Esophagus squamous epithelium (tissue), 5 donors: Measurements from ENCODE around the gene TEX101. TPM values are rescaled to one million over a fixed set of nuclear protein-coding genes. Genes with fewer than 3 reads are reported as not detected.
"Not testable (repeated sequence)": the region's sequence is repeated elsewhere in the genome, so short reads cannot be mapped to it uniquely, and the experiment has no call there.

Experiments used
- DNase-seq: peaks from one replicate; lab custom pipeline; 2025; lab: John Stamatoyannopoulos, UW
- H3K27ac ChIP-seq, 4 donors: fragments of 200-600 bp; sonication (generic); one replicate each; pipeline ENCODE4 v1.5.1; 2016 to 2019; ENCODE audit warnings: mild to moderate bottlenecking in 1 of 4
- H3K27me3 ChIP-seq, 4 donors: fragments of 200-600 bp; sonication (generic); 1 replicate in 3 of 4; 2 replicates in 1 of 4; pipeline versions ENCODE4 v1.5.1 to v1.6.0; 2017 to 2021; ENCODE audit warnings: antibody characterized with exemption in 1 of 4
- H3K36me3 ChIP-seq, 3 donors: fragments of 200-600 bp; sonication (generic); one replicate each; pipeline ENCODE4 v1.5.1; 2016 to 2019
- H3K4me1 ChIP-seq, 3 donors: fragments of 200-600 bp; sonication (generic); one replicate each; pipeline ENCODE4 v1.5.1; 2017 to 2019
- H3K4me3 ChIP-seq, 4 donors: fragments of 200-600 bp; sonication (generic); 1 replicate in 3 of 4; 2 replicates in 1 of 4; pipeline ENCODE4 v1.5.1; 2016 to 2019; ENCODE audit warnings: mild to moderate bottlenecking in 2 of 4, moderate library complexity in 1 of 4
- H3K9me3 ChIP-seq, 3 donors: fragments of 200-600 bp; sonication (generic); one replicate each; pipeline ENCODE4 v1.5.1; 2016 to 2019
- CTCF ChIP-seq, 6 experiments: fragments of 450-650 bp in 4 of 6; fragments of 200-600 bp in 2 of 6; sonication (generic) in 2 of 6; IDR thresholded peaks; one replicate each; pipeline ENCODE4 v1.5.1; 2016 to 2019; ENCODE audit warnings: antibody characterized with exemption in 6 of 6, mild to moderate bottlenecking in 4 of 6, moderate library complexity in 4 of 6
- POLR2A ChIP-seq, 4 donors: fragments of 450-650 bp; IDR thresholded peaks; one replicate each; pipeline ENCODE4 v1.6.1; 2017; ENCODE audit warnings: antibody characterized with exemption in 4 of 4, mild to moderate bottlenecking in 4 of 4, moderate library complexity in 3 of 4
- WGBS, 2 donors: methylation state at CpG; one replicate each; pipeline ENCODE4 v1.1.5; 2018; 5-methylcytosine and 5-hydroxymethylcytosine counted together
- intact Hi-C: fragments of 100-400 bp; cut with DNase I; formaldehyde crosslinking; loops from one replicate; pipeline ENCODE4 v1.15.0; 2022
- total RNA-seq, 4 donors: library from RNA; depleted of rRNA; stranded (reverse); fragments of >200 nt; gene quantifications; one replicate each; pipeline ENCODE4 v1.1.0, GENCODE V29; 2016
- donor health status: DM: yes; HTN: yes; CAD: no.

The TEX101 gene
- total RNA-seq, 4 donors from 2014 or later, result 0.53 to 3.4 TPM; not detected in 2

GRCh38 chr19:43433358-43433673 is 18.6 kb downstream of the TEX101 start:
- no peak for DNase-seq
- Histone ChIP-seq H3K9me3 (no peaks in the 10 kb centered on the region), H3K36me3 (no peaks in the 10 kb centered on the region), H3K27ac (no peak overlapping the region), H3K27me3 (no peaks in the 10 kb centered on the region), H3K4me1 (peaks cover 4 to 23% (median 16%) of the 10 kb centered on the region in 3 donors), H3K4me3 (no peak overlapping the region)
- 72 to 86% methylated on average over 2 of the region's 2 CpGs for WGBS, 2 donors
- intact Hi-C loops, result no loop called here
- no peak for TF ChIP-seq CTCF (IDR thresholded peaks at IDR 0.05)
- no peak for TF ChIP-seq POLR2A (IDR thresholded peaks at IDR 0.05)

GRCh38 chr19:43433689-43434088 is 19.0 kb downstream of the TEX101 start:
- no peak overlapping the region for H3K27ac ChIP-seq
- H3K4me3 ChIP-seq, result no peak overlapping the region
- 77 to 95% methylated on average over 4 to 5 of the region's 6 CpGs for WGBS, 2 donors
- H3K27me3 ChIP-seq, result no peaks in the 10 kb centered on the region
- H3K36me3 ChIP-seq, result no peaks in the 10 kb centered on the region
- no peak for DNase-seq
- no peaks in the 10 kb centered on the region for H3K9me3 ChIP-seq
- TF ChIP-seq CTCF (IDR thresholded peaks at IDR 0.05) (no peak), POLR2A (IDR thresholded peaks at IDR 0.05) (no peak)
- peaks cover 7 to 27% (median 19%) of the 10 kb centered on the region in 3 donors for H3K4me1 ChIP-seq
- intact Hi-C loops, result no loop called here

- Histone ChIP-seq H3K36me3 (no peaks in the 10 kb centered on the region), H3K9me3 (no peaks in the 10 kb centered on the region), H3K27ac (no peak overlapping the region), H3K4me1 (peaks cover 6 to 30% (median 16%) of the 10 kb centered on the region in 3 donors), H3K27me3 (no peaks in the 10 kb centered on the region), H3K4me3 (no peak overlapping the region)
- 72 to 78% methylated on average over 3 of the region's 3 CpGs for WGBS, 2 donors
- DNase-seq, result no peak
- intact Hi-C loops, result no loop called here
- TF ChIP-seq CTCF (IDR thresholded peaks at IDR 0.05) (no peak), POLR2A (IDR thresholded peaks at IDR 0.05) (no peak)
Measured at GRCh38 chr19:43435775-43436174, 21.1 kb downstream of the TEX101 start.

- not testable (repeated sequence) for DNase-seq, H3K27ac ChIP-seq, H3K27me3 ChIP-seq
Measured at GRCh38 chr19:43437284-43437683, 22.6 kb downstream of the TEX101 start.

GRCh38 chr19:43437712-43438111 is 23.0 kb downstream of the TEX101 start:
- Histone ChIP-seq H3K36me3 (no peaks in the 10 kb centered on the region), H3K4me1 (peaks cover 6 to 30% (median 14%) of the 10 kb centered on the region in 3 donors), H3K4me3 (no peak overlapping the region), H3K9me3 (no peaks in the 10 kb centered on the region), H3K27me3 (no peaks in the 10 kb centered on the region), H3K27ac (no peak overlapping the region)
- 86% methylated on average over 4 of the region's 6 CpGs; no CpG with 5 or more reads in 1 of the 2 donors for WGBS, 2 donors
- TF ChIP-seq CTCF (IDR thresholded peaks at IDR 0.05), result no peak
- no peak for TF ChIP-seq POLR2A (IDR thresholded peaks at IDR 0.05)
- intact Hi-C loops, result no loop called here
- DNase-seq, result no peak

More at GRCh38 chr19:43437284-43437683, 22.6 kb downstream of the TEX101 start:
- H3K4me3 ChIP-seq, H3K9me3 ChIP-seq, intact Hi-C loops, H3K36me3 ChIP-seq: not testable (repeated sequence)
- peaks cover 6 to 30% (median 14%) of the 10 kb centered on the region in 3 donors for H3K4me1 ChIP-seq
- 87 to 89% methylated on average over 11 of the region's 11 CpGs for WGBS, 2 donors
